Measurements from ENCODE around the gene CFAP43.

Gene CFAP43
- 0.16 to 0.39 (median 0.28) reads per million in 3 experiments for total RNA-seq

- peak; percentile 99 for DNase-seq
Measured at GRCh38 chr10:104231784-104232612, at the start of gene CFAP43. Gene CFAP43 (minus strand): TSS chr10:104232364. CDS start chr10:104232246, 118 bp downstream.

- DNase-seq = no peak
Measured at GRCh38 chr10:104281694-104282093, 49.5 kb upstream of the CFAP43 start.

GRCh38 chr10:104279550-104280259 is 47.5 kb upstream of the CFAP43 start:
- no peak for DNase-seq

- no peak for DNase-seq
Measured at GRCh38 chr10:104277785-104278184, 45.6 kb upstream of the CFAP43 start.

GRCh38 chr10:104276192-104276591 is 44.0 kb upstream of the CFAP43 start:
- no peak for DNase-seq

- peak; percentile 30 for DNase-seq
Measured at GRCh38 chr10:104274762-104275721, 42.9 kb upstream of the CFAP43 start.

GRCh38 chr10:104273899-104274575 is 41.9 kb upstream of the CFAP43 start:
- DNase-seq = no peak

GRCh38 chr10:104273286-104273685 is 41.1 kb upstream of the CFAP43 start:
- no peak for DNase-seq

- peak; percentile 99 for DNase-seq
Measured at GRCh38 chr10:104268713-104269645, 36.8 kb upstream of the CFAP43 start, which contains the start of gene GSTO2. Gene GSTO2 (plus strand): TSS chr10:104269184. CDS start chr10:104274916, 5,732 bp downstream.

- no peak for DNase-seq
Measured at GRCh38 chr10:104268405-104268712, 36.2 kb upstream of the CFAP43 start.

- no peak for DNase-seq
Measured at GRCh38 chr10:104267721-104268404, 35.7 kb upstream of the CFAP43 start.

- no peak for DNase-seq
Measured at GRCh38 chr10:104264783-104265182, 32.6 kb upstream of the CFAP43 start.

GRCh38 chr10:104262055-104262454 is 29.9 kb upstream of the CFAP43 start:
- no peak for DNase-seq

GRCh38 chr10:104260775-104261115 is 28.6 kb upstream of the CFAP43 start:
- no peak for DNase-seq

- no peak for DNase-seq
Measured at GRCh38 chr10:104259999-104260774, 28.0 kb upstream of the CFAP43 start.

GRCh38 chr10:104259456-104259855 is 27.3 kb upstream of the CFAP43 start:
- DNase-seq = no peak

GRCh38 chr10:104258209-104258608 is 26.0 kb upstream of the CFAP43 start:
- DNase-seq = no peak

- no peak for DNase-seq
Measured at GRCh38 chr10:104257235-104257634, 25.1 kb upstream of the CFAP43 start.

- peak; percentile 22 for DNase-seq
Measured at GRCh38 chr10:104256335-104256961, 24.3 kb upstream of the CFAP43 start.

Data from central memory CD4-positive, alpha-beta T cell (primary cell).